B cell (primary cell): ENCODE results near the gene CD44. TPM values are rescaled to one million over a fixed set of nuclear protein-coding genes. Genes with fewer than 3 reads are reported as not detected.
A peak's percentile ranks its signal among the peaks of the same experiment; 100 is the strongest.

Source experiments
- ATAC-seq: fragments of 200-7000 bp; cut with Tn5 transposase; one replicate; pipeline ENCODE4 v1.10.0; 2021; ENCODE audit warnings: low read depth, mild to moderate bottlenecking, moderate number of reproducible peaks, moderate library complexity
- CTCF ChIA-PET: fragments of 350-600 bp; sonication (Branson Sonifier 250); formaldehyde crosslinking; loops from one replicate; lab custom pipeline; 2021; ENCODE audit warnings: antibody characterized with exemption, inconsistent platforms; lab: Charles Lee
- POLR2A ChIA-PET: fragments of 350-600 bp; sonication (Branson Sonifier 250); formaldehyde crosslinking; loops from one replicate; lab custom pipeline; 2021; ENCODE audit warnings: antibody characterized with exemption; lab: Charles Lee
- DNase-seq: peaks from one replicate; pipeline ENCODE4 v3.0.0; 2013
- H2AFZ ChIP-seq: 2 replicates; pipeline ENCODE4 v1.6.1; 2012; ENCODE audit warnings: mild to moderate bottlenecking, low read depth, low read length; ENCODE audit not compliant: insufficient read depth, poor library complexity, severe bottlenecking
- H3K27ac ChIP-seq, 2 donors: 1 replicate in 1 of 2; 2 replicates in 1 of 2; pipeline ENCODE4 v1.5.1; 2012 to 2013; ENCODE audit warnings: low read length in 2 of 2, mild to moderate bottlenecking in 2 of 2, moderate library complexity in 1 of 2
- H3K27me3 ChIP-seq, 4 experiments: fragments of 200-600 bp in 1 of 4; sonication (generic) in 1 of 4; replicated peaks in 1 of 4; 1 replicate in 2 of 4; 2 replicates in 2 of 4; pipeline versions ENCODE4 v1.6.1 to v1.7.0; 2013 to 2016; ENCODE audit warnings: low read length in 3 of 4, mild to moderate bottlenecking in 2 of 4, mixed read lengths in 1 of 4, moderate library complexity in 1 of 4; ENCODE audit not compliant: insufficient read depth in 4 of 4, control insufficient read depth in 3 of 4; ENCODE audit errors: control extremely low read depth in 1 of 4
- H3K36me3 ChIP-seq, 2 experiments: replicated peaks in 1 of 2; 1 replicate in 1 of 2; 2 replicates in 1 of 2; pipeline versions ENCODE4 v1.6.1 to v1.7.1; 2013; ENCODE audit warnings: low read length in 1 of 2; ENCODE audit not compliant: insufficient read depth in 2 of 2, control insufficient read depth in 1 of 2; ENCODE audit errors: control extremely low read depth in 1 of 2, extremely low read depth in 1 of 2
- H3K4me1 ChIP-seq, 2 donors: fragments of 200-600 bp in 1 of 2; sonication (generic) in 1 of 2; 1 replicate in 1 of 2; 2 replicates in 1 of 2; pipeline versions ENCODE4 v1.5.1 to v1.6.1; 2013 to 2017; ENCODE audit warnings: low read length in 2 of 2; ENCODE audit not compliant: control insufficient read depth in 2 of 2, insufficient read depth in 2 of 2
- H3K4me2 ChIP-seq: replicated peaks from 2 replicates; pipeline ENCODE3; 2012; ENCODE audit warnings: mild to moderate bottlenecking, low read depth, low read length; ENCODE audit not compliant: poor library complexity, severe bottlenecking
- H3K4me3 ChIP-seq, 5 experiments: fragments of 200-600 bp in 1 of 5; sonication (generic) in 1 of 5; 1 replicate in 3 of 5; 2 replicates in 2 of 5; pipeline versions ENCODE4 v1.5.1 to v1.7.0; 2011 to 2016; ENCODE audit warnings: low read length in 4 of 5, mild to moderate bottlenecking in 4 of 5, low read depth in 2 of 5, control low read depth in 1 of 5, moderate library complexity in 1 of 5; ENCODE audit not compliant: insufficient read depth in 1 of 5; ENCODE audit errors: control extremely low read depth in 1 of 5, extremely low read depth in 1 of 5
- H3K79me2 ChIP-seq: fragments of 200-600 bp; sonication (generic); one replicate; pipeline ENCODE4 v1.6.0; 2016; ENCODE audit warnings: low read length; ENCODE audit not compliant: control insufficient read depth, insufficient read depth
- H3K9ac ChIP-seq: fragments of 200-600 bp; sonication (generic); 2 replicates; pipeline ENCODE4 v1.6.1; 2017; ENCODE audit warnings: mild to moderate bottlenecking, low read length, moderate library complexity
- H3K9me3 ChIP-seq, 3 donors: one replicate each; pipeline versions ENCODE4 v1.6.1 to v1.7.1; 2013; ENCODE audit warnings: low read length in 2 of 3; ENCODE audit not compliant: control insufficient read depth in 2 of 3, insufficient read depth in 1 of 3; ENCODE audit errors: control extremely low read depth in 1 of 3
- H4K20me1 ChIP-seq: 2 replicates; pipeline ENCODE4 v1.6.0; 2012; ENCODE audit warnings: mild to moderate bottlenecking, low read length; ENCODE audit not compliant: insufficient read depth, control insufficient read depth, poor library complexity, severe bottlenecking
- H3K27ac Mint-ChIP-seq: one replicate; pipeline ENCODE4 v1.8.0; 2021; ENCODE audit warnings: mixed read lengths
- H3K27me3 Mint-ChIP-seq: one replicate; pipeline ENCODE4 v1.8.0; 2021; ENCODE audit warnings: mixed read lengths
- H3K4me1 Mint-ChIP-seq: one replicate; pipeline ENCODE4 v1.8.0; 2021; ENCODE audit warnings: mixed read lengths
- H3K4me3 Mint-ChIP-seq: one replicate; pipeline ENCODE4 v1.8.0; 2021; ENCODE audit warnings: mixed read lengths
- H3K9me3 Mint-ChIP-seq: one replicate; pipeline ENCODE4 v1.8.0; 2022; ENCODE audit warnings: mixed read lengths; ENCODE audit not compliant: insufficient read depth
- CTCF ChIP-seq: fragments of 200-600 bp; IDR thresholded peaks from one replicate; pipeline ENCODE4 v1.8.0; 2022; ENCODE audit warnings: antibody characterized with exemption, mild to moderate bottlenecking
- EZH2 ChIP-seq: IDR thresholded peaks from 2 replicates; pipeline ENCODE4 v1.6.1; 2012; ENCODE audit warnings: borderline replicate concordance, low read depth, mild to moderate bottlenecking, moderate library complexity, low read length; ENCODE audit not compliant: insufficient read depth, poor library complexity, severe bottlenecking
- WGBS: methylation state at CpG from one replicate; pipeline ENCODE4 v1.1.5; 2013; ENCODE audit warnings: missing lambda C conversion rate; ENCODE audit not compliant: insufficient coverage; 5-methylcytosine and 5-hydroxymethylcytosine counted together
- intact Hi-C: fragments of 100-400 bp; cut with micrococcal nuclease; formaldehyde crosslinking; loops from one replicate; pipeline ENCODE4 v1.10.0; 2022
- polyA plus RNA-seq: library from polyadenylated mRNA; depleted of rRNA; stranded (reverse); fragments of >200 nt; gene quantifications from 2 replicates; pipeline ENCODE4 v1.2.3, GENCODE V29; 2012
- total RNA-seq, 2 donors: library from RNA; stranded (reverse); fragments of 120-200 nt in 1 of 2; gene quantifications; 1 replicate in 1 of 2; 2 replicates in 1 of 2; pipeline versions ENCODE4 v1.2.3 to v1.2.4, GENCODE V29; 2013 to 2022

The CD44 gene
- total and polyA plus RNA-seq, 2 donors (not counting 1 experiment from before 2014, with no cell fraction given): 261 to 896 TPM

- H3K4me1 Mint-ChIP-seq: peaks cover 70% of the 10 kb centered on the region
- Histone ChIP-seq H4K20me1 (no peaks in the 10 kb centered on the region), H2AFZ (no peak overlapping the region), H3K4me2 (peak overlapping the region; percentile 62), H3K27me3 (no peaks in the 10 kb centered on the region), H3K36me3 (no peaks in the 10 kb centered on the region), H3K79me2 (no peaks in the 10 kb centered on the region), H3K9ac (no peak overlapping the region), H3K27ac (peak overlapping the region; percentile 21 to 57), H3K4me1 (peaks cover 45 to 56% of the 10 kb centered on the region in 2 donors), H3K4me3 (no peak overlapping the region), H3K9me3 (no peaks in the 10 kb centered on the region)
- no peak for DNase-seq
- 93% methylated on average over 4 of the region's 6 CpGs for WGBS
- CTCF ChIA-PET: interaction anchor here (1.0 to 1.7 kb wide), 2 partner anchors 36 to 121 kb away, joined by 3 to 6 read pairs; no protein-coding TSS in a partner anchor
- no peaks in the 10 kb centered on the region for H3K27me3 Mint-ChIP-seq
- ATAC-seq: no peak
- TF ChIP-seq EZH2: no peak
- no peak for TF ChIP-seq CTCF
- POLR2A ChIA-PET: interaction anchor here (0.7 to 1.9 kb wide), 6 partner anchors 10 to 49 kb away, joined by 3 to 5 read pairs (median 3); no protein-coding TSS in a partner anchor
- no peaks in the 10 kb centered on the region for H3K9me3 Mint-ChIP-seq
- H3K27ac Mint-ChIP-seq: peak overlapping the region; percentile 74
- H3K4me3 Mint-ChIP-seq: peak overlapping the region; percentile 40
- intact Hi-C loops: loop anchor here (1.0 to 5.0 kb wide), 2 partner anchors 12 to 35 kb away; partner anchors contain the start of gene CD44
Observed at GRCh38 chr11:35126879-35127581, 11.9 kb upstream of the CD44 start.

GRCh38 chr11:35127619-35128018 is 11.4 kb upstream of the CD44 start:
- DNase-seq (no peak), ATAC-seq (no peak)
- intact Hi-C loops: loop anchor here (5.0 kb wide), 1 partner anchor 35 kb away; no protein-coding TSS in a partner anchor
- no peak overlapping the region for H3K4me3 ChIP-seq
- Mint-ChIP-seq H3K4me3 (peak overlapping the region; percentile 40), H3K9me3 (no peaks in the 10 kb centered on the region), H3K27ac (peak overlapping the region; percentile 74), H3K27me3 (no peaks in the 10 kb centered on the region), H3K4me1 (peaks cover 66% of the 10 kb centered on the region)
- H3K27ac ChIP-seq: no peak overlapping the region
- ChIA-PET POLR2A (interaction anchor here (0.7 to 1.9 kb wide), 4 partner anchors 11 to 50 kb away, joined by 3 to 5 read pairs (median 3); no protein-coding TSS in a partner anchor), CTCF (interaction anchor here (1.2 to 1.7 kb wide), 2 partner anchors 28 to 35 kb away, joined by 5 to 6 read pairs; no protein-coding TSS in a partner anchor)
- 80% methylated on average over 1 of the region's 2 CpGs for WGBS
- no peaks in the 10 kb centered on the region for H3K36me3 ChIP-seq
- H3K4me2 ChIP-seq: peak overlapping the region; percentile 62
- no peak for TF ChIP-seq CTCF
- TF ChIP-seq EZH2: no peak
- H3K79me2 ChIP-seq: no peaks in the 10 kb centered on the region
- no peak overlapping the region for H3K9ac ChIP-seq
- no peaks in the 10 kb centered on the region for H4K20me1 ChIP-seq
- H3K27me3 ChIP-seq: no peaks in the 10 kb centered on the region
- H3K4me1 ChIP-seq: peaks cover 39 to 50% of the 10 kb centered on the region in 2 donors
- H3K9me3 ChIP-seq: no peaks in the 10 kb centered on the region
- no peak overlapping the region for H2AFZ ChIP-seq
